Measurements from ENCODE around the gene ZMAT5. TPM values are rescaled to one million over a fixed set of nuclear protein-coding genes. Genes with fewer than 3 reads are reported as not detected.
A peak's percentile ranks its signal among the peaks of the same experiment; 100 is the strongest.

The ZMAT5 gene
- total RNA-seq, 4 donors from 2014 or later, result 13.3 to 33.8 (median 23.1) TPM

DNA sequence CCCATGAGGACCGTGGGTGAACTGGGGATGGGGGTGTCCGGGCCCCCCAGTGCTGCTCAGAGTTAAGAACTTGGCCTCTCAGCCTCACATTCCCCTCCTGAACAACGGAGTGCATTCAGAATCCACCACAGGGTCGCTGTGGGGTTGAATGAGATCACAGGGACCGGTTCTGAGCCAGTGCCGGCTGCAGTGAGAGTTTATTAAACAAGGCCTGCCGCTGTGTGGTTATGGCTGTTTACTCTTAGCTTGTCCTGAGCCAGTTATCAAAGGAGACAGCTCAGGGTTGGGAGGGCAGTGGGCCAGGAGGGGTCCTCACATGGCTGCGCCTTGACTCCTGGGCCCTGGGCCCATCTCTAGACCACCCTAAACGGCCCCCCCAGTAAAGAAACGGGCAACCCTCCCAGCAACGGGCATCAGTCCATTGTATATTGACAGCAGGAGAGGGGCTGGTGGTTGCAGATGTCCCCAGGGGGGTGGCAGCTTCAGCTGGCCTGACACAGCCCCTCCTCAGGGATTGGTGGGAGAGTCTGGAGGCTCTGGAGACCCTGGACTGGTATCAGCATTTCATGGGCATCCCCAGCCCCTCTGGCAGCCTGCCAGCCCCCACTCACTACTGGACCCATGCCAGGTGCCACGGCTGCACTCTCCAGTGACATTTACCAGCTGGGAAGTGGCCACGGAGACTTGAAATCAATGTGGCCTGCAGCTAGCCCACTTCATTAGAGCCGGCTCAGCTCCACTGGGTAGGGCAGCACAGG is 62.1 kb downstream of the ZMAT5 start:
- intact Hi-C loops (cut with DNase I), result no loop called here
- DNase-seq (ENCODE audit: extremely low spot score), result no peak
- H3K27me3 ChIP-seq, result peaks cover 0 to 98% (median 6%) of the 10 kb centered on the region in 4 donors
- peaks cover 7 to 58% (median 40%) of the 10 kb centered on the region in 4 donors for H3K4me1 ChIP-seq
- TF ChIP-seq POLR2AphosphoS5 (IDR thresholded peaks at IDR 0.05), result no peak
- no peaks in the 10 kb centered on the region for H3K9me3 ChIP-seq
- peak overlapping the region in 2 of 4 donors; percentile 28 to 63 for H3K27ac ChIP-seq (replicated peaks in 1 of 4)
- no peaks in the 10 kb centered on the region for H3K36me3 ChIP-seq
- WGBS, result 12% methylated on average over 5 of the region's 14 CpGs
- H3K4me3 ChIP-seq, result no peak overlapping the region

DNA sequence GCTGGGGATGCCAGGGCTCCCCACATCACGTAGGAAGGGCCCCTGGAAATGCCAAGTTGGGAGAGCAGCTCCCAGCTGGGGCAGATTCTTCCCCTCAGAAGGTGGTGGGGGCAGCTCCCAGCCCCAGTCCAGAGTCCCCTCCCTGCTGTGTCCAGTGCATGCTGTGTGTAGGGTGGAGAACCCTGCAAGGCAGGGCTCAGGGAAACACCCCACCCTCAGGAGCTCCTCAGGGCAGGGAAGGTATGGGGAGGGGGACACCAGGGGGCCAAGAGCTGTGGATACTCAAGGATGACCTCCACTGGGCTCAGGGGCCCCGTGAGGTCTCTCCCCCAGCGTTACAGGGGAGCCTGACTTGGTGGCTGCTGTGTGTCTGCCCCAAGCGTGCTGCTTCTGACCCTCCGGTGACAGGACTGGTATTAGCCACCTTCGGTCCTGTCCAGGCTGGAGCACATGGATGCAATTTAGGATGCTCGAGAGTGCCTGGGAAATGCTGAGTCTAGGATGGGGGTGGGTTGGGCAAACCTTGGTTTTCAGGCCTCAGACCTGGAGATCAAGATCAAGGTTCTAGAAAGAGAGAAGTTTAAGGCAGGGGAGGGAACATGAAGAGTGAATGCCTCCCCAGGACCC is 63.1 kb downstream of the ZMAT5 start:
- H3K4me1 ChIP-seq, result peaks cover 7 to 58% (median 40%) of the 10 kb centered on the region in 4 donors

DNA sequence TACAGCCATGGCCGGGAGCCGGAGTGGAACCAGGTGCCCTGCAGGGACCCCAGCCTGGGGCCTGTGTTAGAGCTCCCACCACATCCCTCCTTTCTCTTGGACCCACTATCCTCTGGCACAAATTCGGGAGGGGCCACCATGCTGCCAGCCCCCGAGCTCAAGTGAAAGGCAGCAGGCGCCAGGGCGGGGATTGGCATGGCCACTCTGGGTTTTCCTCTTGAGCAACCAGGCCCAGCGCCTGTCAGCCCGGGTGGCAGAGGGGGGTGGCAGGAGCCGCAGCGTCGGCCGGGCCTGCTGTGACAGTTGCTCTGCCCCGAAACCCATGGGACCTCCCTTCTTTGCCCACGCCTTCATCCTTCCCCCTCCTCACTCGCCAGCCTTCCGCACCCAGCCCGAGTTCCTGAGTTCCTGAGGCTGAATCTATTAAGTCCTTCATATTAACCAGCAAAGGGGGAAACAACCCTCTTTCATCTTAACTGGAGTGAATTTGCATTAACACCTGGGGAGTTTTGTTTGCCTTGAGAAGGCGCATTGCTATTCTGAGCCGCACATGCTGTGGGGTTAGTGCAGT is 63.8 kb downstream of the ZMAT5 start:
- H3K36me3 ChIP-seq, result peaks cover 0 to 2% (median under 1%) of the 10 kb centered on the region in 4 donors
- no peaks in the 10 kb centered on the region for H3K9me3 ChIP-seq
- H3K27me3 ChIP-seq, result peaks cover 0 to 87% (median 6%) of the 10 kb centered on the region in 4 donors
- intact Hi-C loops (cut with DNase I), result no loop called here
- DNase-seq (ENCODE audit: extremely low spot score), result no peak
- peaks cover 7 to 58% (median 42%) of the 10 kb centered on the region in 4 donors for H3K4me1 ChIP-seq
- 30% methylated on average over 9 of the region's 19 CpGs for WGBS
- peak overlapping the region in 2 of 4 donors; percentile 20 to 63 for H3K27ac ChIP-seq (replicated peaks in 1 of 4)
- H3K4me3 ChIP-seq, result no peak overlapping the region
- TF ChIP-seq, protein P1, sequence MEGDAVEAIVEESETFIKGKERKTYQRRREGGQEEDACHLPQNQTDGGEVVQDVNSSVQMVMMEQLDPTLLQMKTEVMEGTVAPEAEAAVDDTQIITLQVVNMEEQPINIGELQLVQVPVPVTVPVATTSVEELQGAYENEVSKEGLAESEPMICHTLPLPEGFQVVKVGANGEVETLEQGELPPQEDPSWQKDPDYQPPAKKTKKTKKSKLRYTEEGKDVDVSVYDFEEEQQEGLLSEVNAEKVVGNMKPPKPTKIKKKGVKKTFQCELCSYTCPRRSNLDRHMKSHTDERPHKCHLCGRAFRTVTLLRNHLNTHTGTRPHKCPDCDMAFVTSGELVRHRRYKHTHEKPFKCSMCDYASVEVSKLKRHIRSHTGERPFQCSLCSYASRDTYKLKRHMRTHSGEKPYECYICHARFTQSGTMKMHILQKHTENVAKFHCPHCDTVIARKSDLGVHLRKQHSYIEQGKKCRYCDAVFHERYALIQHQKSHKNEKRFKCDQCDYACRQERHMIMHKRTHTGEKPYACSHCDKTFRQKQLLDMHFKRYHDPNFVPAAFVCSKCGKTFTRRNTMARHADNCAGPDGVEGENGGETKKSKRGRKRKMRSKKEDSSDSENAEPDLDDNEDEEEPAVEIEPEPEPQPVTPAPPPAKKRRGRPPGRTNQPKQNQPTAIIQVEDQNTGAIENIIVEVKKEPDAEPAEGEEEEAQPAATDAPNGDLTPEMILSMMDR (IDR thresholded peaks at IDR 0.05), result no peak
- TF ChIP-seq EP300 (IDR thresholded peaks at IDR 0.05) (no peak), POLR2AphosphoS5 (IDR thresholded peaks at IDR 0.05) (no peak), POLR2A (IDR thresholded peaks at IDR 0.05; ENCODE audit: low read depth) (no peak)

More for the DNA sequence above, 63.1 kb downstream of the ZMAT5 start:
- DNase-seq (ENCODE audit: extremely low spot score), result no peak
- peak overlapping the region in 2 of 4 donors; percentile 20 to 63 for H3K27ac ChIP-seq (replicated peaks in 1 of 4)
- 49% methylated on average over 7 of the region's 7 CpGs for WGBS
- TF ChIP-seq POLR2AphosphoS5 (IDR thresholded peaks at IDR 0.05), result no peak
- TF ChIP-seq EP300 (IDR thresholded peaks at IDR 0.05), result no peak
- TF ChIP-seq, protein P1 (IDR thresholded peaks at IDR 0.05), result no peak
- no peak for TF ChIP-seq POLR2A (IDR thresholded peaks at IDR 0.05; ENCODE audit: low read depth)
- no peak overlapping the region for H3K4me3 ChIP-seq
- no peaks in the 10 kb centered on the region for H3K9me3 ChIP-seq
- intact Hi-C loops (cut with DNase I), result no loop called here
- no peaks in the 10 kb centered on the region for H3K36me3 ChIP-seq
- peaks cover 0 to 94% (median 6%) of the 10 kb centered on the region in 4 donors for H3K27me3 ChIP-seq

DNA sequence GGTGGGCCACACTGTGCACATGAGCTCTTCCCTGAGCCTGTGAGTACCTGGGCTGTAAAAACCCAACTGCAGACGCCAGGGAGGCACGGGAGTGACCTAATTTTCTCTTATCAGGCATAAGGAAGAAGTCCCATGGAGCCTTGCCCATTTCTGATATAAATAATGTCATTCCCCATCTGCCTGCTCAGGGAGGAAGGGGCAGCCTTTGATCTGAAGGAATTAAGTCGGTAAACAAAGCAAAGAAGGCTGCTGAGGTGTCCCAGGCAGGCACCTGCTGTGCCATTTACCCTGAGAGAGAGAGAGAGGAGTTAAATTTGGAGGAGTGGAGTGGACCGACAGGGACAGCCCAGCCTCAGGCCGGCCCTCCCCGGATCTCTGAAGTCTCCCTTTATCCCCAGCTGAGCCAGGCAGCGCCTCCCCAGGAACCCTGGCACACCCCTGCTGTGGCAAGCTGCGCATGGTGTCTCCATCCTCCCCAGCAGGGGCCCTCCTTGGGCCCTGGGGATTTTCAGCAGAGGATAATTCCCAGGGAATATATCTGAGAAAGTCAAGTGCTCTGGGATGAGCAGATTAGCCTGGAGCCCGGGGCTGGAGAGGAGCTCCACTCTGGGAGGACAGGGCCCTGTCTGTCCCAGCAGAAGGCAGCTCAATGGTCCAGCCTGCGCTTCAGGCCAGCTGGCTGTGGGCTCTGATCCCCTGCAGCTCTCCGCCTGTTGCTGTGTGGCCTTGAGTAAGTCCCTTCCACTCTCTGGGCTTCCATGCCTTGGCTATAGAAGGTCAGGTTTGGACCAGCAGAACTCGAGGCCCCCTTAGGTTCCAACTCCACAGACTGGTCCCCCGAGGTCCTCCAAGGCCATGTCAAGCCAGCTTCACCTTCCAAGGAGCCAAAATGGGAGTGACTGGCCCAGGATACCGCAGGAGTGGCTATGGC is 64.5 kb downstream of the ZMAT5 start:
- Histone ChIP-seq H3K27me3 (peaks cover 0 to 80% (median 6%) of the 10 kb centered on the region in 4 donors), H3K4me3 (no peak overlapping the region), H3K27ac (replicated peaks in 1 of 4) (peak overlapping the region in 1 of 4 donors; percentile 33), H3K36me3 (peaks cover 0 to 9% (median 5%) of the 10 kb centered on the region in 4 donors), H3K4me1 (peaks cover 7 to 57% (median 42%) of the 10 kb centered on the region in 4 donors), H3K9me3 (no peaks in the 10 kb centered on the region)
- 41% methylated on average over 11 of the region's 14 CpGs for WGBS
- intact Hi-C loops (cut with DNase I), result no loop called here
- no peak for DNase-seq (ENCODE audit: extremely low spot score)
- TF ChIP-seq, protein P1 (IDR thresholded peaks at IDR 0.05), result no peak
- TF ChIP-seq POLR2A (IDR thresholded peaks at IDR 0.05; ENCODE audit: low read depth) (no peak), POLR2AphosphoS5 (IDR thresholded peaks at IDR 0.05) (no peak), EP300 (IDR thresholded peaks at IDR 0.05) (no peak)

Data from esophagus muscularis mucosa (tissue), 4 donors.